22Rv1 (cell line): ENCODE data around the gene PITPNM1.
A peak's percentile ranks its signal among the peaks of the same experiment; 100 is the strongest.
"Not testable (repeated sequence)": the region's sequence is repeated elsewhere in the genome, so short reads cannot be mapped to it uniquely, and the experiment has no call there.

ENCODE experiments used
- H3K27ac ChIP-seq: fragments of 450-650 bp; 2 replicates; pipeline ENCODE4 v1.5.1; 2017
- CTCF ChIP-seq: fragments of 450-650 bp; IDR thresholded peaks from 2 replicates; pipeline ENCODE4 v1.5.1; 2017; ENCODE audit warnings: mild to moderate bottlenecking
- ZFX ChIP-seq: fragments of 450-650 bp; IDR thresholded peaks from 2 replicates; pipeline ENCODE4 v1.6.1; 2017; ENCODE audit warnings: antibody characterized with exemption, borderline replicate concordance

The PITPNM1 gene

DNA sequence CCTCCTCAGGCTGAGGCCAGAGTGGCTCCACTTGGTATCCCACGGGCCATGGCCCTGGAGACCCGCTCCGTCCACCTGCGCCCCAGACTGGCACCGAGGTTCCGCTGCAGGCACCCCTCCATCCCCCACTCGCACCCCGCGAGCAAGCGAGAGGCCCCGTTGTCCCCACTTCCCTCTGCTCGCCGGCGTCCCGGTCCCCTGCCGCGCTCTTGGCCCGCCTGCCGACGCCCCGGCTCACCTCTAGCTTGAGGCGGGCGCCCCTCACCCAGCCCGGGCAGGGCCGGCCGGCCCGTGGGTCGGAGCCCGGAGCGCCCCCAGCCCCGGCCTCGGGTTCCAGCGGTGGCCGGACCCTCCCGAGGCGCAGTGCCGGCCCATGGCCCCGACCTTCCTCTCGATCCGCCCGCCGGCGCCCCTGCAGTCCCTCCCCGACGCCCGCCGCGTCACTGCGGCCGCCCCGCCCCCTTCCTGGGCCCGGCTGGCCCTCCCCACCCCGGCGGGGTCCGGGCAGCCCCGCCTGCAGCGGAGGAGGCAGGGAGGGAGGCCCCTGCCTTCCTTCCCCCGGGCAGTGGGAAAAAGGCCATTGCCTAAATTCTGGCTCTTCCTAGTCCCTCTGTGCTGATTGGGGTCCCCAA lies at the start of gene PITPNM1:
PITPNM1 (minus strand) TSS at position 414 of the 632 bp plus-strand sequence. CDS start 1,183 bp downstream, outside the sequence.
- TF ChIP-seq ZFX (no peak), CTCF (no peak)
- peak within 1 kb of the TSS; percentile 96 for H3K27ac ChIP-seq

DNA sequence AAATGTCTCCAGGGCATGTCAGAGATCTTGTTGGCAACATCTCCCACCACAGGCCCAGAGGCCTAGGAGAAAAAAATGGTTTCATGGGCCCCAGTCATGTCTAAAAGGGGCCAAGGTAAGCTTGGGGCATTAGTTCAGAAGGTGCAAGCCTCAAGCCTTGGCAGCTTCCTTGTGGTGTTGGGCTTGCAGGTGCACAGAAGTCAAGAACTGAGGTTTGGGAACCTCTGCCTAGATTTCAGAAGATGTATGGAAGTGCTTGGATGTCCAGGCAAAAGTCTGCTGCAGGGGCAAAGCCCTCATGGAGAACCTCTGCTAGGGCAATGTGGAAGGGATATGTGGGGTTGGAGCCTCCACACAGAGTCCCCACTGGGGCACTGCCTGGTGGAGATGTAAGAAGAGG lies 46.5 kb upstream of the PITPNM1 start:
- not testable (repeated sequence) for H3K27ac ChIP-seq

GRCh38 chr11:67551127-67551526 lies 46.0 kb upstream of the PITPNM1 start:
- no peak overlapping the region for H3K27ac ChIP-seq
- TF ChIP-seq ZFX (no peak), CTCF (no peak)

GRCh38 chr11:67548555-67549110 lies 43.5 kb upstream of the PITPNM1 start:
- peak overlapping the region; percentile 50 for H3K27ac ChIP-seq
- TF ChIP-seq CTCF (no peak), ZFX (no peak)

GRCh38 chr11:67548112-67548511 lies 42.9 kb upstream of the PITPNM1 start:
- H3K27ac ChIP-seq: peak overlapping the region; percentile 50

- TF ChIP-seq CTCF: no peak
- no peak for TF ChIP-seq ZFX
- no peak overlapping the region for H3K27ac ChIP-seq
Observed at GRCh38 chr11:67545280-67545679, 40.1 kb upstream of the PITPNM1 start.

DNA sequence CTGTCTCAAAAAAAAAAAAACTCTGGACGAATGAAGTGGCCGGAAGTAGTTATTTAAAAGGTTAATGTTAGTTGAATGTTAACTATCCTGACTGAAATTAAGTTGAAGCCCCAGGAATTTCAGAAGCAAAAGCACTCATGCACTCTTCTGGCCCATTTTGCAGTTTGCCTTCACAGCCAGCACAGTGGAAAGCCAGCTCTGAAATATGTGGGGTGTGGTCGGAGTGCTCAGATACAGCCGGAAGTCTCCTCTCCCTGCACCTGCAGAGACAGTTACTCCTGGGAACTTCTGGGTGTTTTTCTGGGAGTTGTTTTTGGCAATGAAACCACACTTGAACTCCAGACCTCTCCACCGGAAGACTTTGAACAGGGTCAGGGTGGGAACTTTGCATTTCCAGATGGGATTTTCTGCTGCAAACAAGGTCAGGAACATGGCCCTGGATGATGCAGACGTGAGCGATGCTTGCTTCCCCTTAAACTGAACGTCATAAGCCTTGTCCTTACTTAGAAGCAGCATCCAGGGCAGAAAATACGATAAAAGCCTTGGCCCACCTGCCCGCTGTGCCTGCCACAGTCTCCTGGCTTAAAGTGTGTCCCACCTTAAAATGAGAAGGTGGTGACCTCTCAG lies 39.6 kb upstream of the PITPNM1 start:
- TF ChIP-seq CTCF: no peak
- no peak for TF ChIP-seq ZFX
- H3K27ac ChIP-seq: no peak overlapping the region

DNA sequence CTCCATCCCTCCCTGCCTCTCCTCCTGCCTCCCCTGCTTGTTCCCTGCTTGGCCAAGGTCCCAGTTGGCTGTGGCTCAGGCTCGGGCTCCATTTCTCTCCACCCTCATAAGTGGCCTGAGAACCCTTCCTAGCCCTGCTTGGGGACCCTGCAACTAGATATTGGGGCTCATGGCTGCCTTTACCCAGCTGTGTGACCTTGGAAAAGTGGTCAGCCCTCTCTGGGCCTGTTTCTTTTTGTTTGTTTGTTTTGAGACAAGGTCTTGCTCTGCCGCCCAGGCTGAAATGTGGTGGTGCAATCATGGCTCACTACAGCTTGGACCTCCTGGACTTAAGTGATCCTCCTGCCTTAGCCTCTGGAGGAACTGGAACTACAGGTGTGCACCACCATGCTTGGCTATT lies 38.4 kb upstream of the PITPNM1 start:
- no peak for TF ChIP-seq ZFX
- TF ChIP-seq CTCF: no peak
- H3K27ac ChIP-seq: no peak overlapping the region
